T-helper 2 cell treated with Interferon-gamma antibody and Interleukin-4, amounts not matched to agents 5 μg/mL and 100 μg/mL, for 36 hours (primary cell): ENCODE results near the gene SOCS3.
A peak's percentile ranks its signal among the peaks of the same experiment; 100 is the strongest.

Experiments
- DNase-seq: peaks from one replicate; pipeline ENCODE4 v3.0.0; 2021; ENCODE audit warnings: low spot score
- H3K27ac Mint-ChIP-seq: one replicate; pipeline ENCODE4 v1.8.0; 2021; ENCODE audit warnings: mild to moderate bottlenecking, mixed read lengths
- H3K27me3 Mint-ChIP-seq: one replicate; pipeline ENCODE4 v1.8.0; 2021; ENCODE audit warnings: low read depth, mixed read lengths
- H3K36me3 Mint-ChIP-seq: one replicate; pipeline ENCODE4 v1.8.0; 2021; ENCODE audit warnings: low read depth, mixed read lengths
- H3K4me1 Mint-ChIP-seq: one replicate; pipeline ENCODE4 v1.8.0; 2021; ENCODE audit warnings: low read depth, mixed read lengths
- H3K4me3 Mint-ChIP-seq: one replicate; pipeline ENCODE4 v1.8.0; 2022; ENCODE audit warnings: mild to moderate bottlenecking, moderate library complexity, mixed read lengths
- H3K9me3 Mint-ChIP-seq: one replicate; pipeline ENCODE4 v1.8.0; 2021; ENCODE audit warnings: mixed read lengths

SOCS3 gene

GRCh38 chr17:78368348-78368747, 8.5 kb upstream of the SOCS3 start:
- H3K9me3 Mint-ChIP-seq: no peaks in the 10 kb centered on the region
- no peak overlapping the region for H3K27ac Mint-ChIP-seq
- DNase-seq: no peak
- no peak overlapping the region for H3K4me3 Mint-ChIP-seq
- peaks cover 7% of the 10 kb centered on the region for H3K4me1 Mint-ChIP-seq
- peaks cover 7% of the 10 kb centered on the region for H3K27me3 Mint-ChIP-seq
- no peaks in the 10 kb centered on the region for H3K36me3 Mint-ChIP-seq

DNA sequence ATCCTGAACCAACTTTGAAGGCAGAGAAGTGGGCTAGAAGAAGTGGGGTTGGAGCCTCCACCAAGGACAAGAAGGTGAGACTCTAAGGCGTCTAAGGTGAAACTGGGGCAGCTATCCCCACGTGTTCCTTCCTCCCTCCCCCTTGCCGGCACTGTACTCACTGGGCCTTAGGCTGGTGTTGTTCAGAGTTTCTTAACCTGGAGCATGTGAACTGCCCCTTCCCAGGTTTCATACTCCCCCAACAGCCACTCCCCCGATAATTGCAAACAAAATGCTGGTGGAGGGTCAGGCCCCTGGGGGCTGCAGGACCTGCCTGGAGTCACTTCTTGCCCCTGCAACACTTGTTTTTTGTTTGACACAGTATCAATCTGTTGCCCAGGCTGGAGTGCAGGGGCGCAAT, 7.3 kb upstream of the SOCS3 start:
- DNase-seq: no peak
- Mint-ChIP-seq H3K4me3 (no peak overlapping the region), H3K27ac (no peak overlapping the region), H3K4me1 (peaks cover 9% of the 10 kb centered on the region), H3K36me3 (no peaks in the 10 kb centered on the region), H3K9me3 (no peaks in the 10 kb centered on the region), H3K27me3 (peaks cover 11% of the 10 kb centered on the region)

DNA sequence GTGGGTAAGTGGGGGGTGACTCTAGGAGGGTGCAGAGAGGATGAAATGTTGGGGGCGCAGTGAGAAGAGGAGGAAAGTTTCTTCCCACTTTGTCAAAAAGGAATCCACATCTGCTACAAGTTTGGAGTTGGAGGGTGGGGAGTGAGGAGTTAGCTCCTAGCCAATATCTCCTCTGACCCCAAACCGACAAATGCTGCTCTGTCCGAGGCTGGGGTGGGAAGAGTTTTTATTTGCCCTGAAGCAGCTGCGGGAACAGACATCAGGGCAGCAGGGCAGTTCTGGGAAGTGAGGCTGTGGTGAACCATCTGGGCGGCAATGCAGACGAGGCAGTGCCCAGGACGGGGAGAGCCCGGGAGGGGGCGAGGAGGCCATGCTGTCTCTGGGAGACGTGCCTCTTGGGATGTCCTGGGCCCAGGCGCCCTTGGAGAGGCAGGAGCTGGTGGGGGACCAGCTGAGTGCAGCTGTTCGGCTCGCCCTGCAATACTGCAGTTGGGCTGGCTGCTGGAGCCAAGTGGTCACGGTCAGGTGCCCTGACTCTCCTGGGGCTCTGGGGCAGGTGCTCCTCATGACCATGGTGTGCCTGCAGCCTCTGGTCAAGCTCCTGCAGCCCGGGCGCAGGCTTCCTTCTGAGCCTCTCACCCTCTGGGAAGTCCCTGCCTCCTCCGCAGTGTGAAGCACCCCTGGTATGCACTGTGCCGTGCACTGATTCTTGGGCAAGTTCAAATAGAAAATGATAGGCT, 6.4 kb upstream of the SOCS3 start:
- Mint-ChIP-seq H3K36me3 (no peaks in the 10 kb centered on the region), H3K4me3 (no peak overlapping the region), H3K9me3 (no peaks in the 10 kb centered on the region), H3K4me1 (peaks cover 9% of the 10 kb centered on the region), H3K27me3 (peaks cover 11% of the 10 kb centered on the region), H3K27ac (no peak overlapping the region)
- no peak for DNase-seq

GRCh38 chr17:78365561-78366108, 5.8 kb upstream of the SOCS3 start:
- Mint-ChIP-seq H3K9me3 (no peaks in the 10 kb centered on the region), H3K27me3 (peaks cover 11% of the 10 kb centered on the region), H3K27ac (no peak overlapping the region), H3K36me3 (no peaks in the 10 kb centered on the region), H3K4me3 (no peak overlapping the region), H3K4me1 (peaks cover 12% of the 10 kb centered on the region)
- no peak for DNase-seq

DNA sequence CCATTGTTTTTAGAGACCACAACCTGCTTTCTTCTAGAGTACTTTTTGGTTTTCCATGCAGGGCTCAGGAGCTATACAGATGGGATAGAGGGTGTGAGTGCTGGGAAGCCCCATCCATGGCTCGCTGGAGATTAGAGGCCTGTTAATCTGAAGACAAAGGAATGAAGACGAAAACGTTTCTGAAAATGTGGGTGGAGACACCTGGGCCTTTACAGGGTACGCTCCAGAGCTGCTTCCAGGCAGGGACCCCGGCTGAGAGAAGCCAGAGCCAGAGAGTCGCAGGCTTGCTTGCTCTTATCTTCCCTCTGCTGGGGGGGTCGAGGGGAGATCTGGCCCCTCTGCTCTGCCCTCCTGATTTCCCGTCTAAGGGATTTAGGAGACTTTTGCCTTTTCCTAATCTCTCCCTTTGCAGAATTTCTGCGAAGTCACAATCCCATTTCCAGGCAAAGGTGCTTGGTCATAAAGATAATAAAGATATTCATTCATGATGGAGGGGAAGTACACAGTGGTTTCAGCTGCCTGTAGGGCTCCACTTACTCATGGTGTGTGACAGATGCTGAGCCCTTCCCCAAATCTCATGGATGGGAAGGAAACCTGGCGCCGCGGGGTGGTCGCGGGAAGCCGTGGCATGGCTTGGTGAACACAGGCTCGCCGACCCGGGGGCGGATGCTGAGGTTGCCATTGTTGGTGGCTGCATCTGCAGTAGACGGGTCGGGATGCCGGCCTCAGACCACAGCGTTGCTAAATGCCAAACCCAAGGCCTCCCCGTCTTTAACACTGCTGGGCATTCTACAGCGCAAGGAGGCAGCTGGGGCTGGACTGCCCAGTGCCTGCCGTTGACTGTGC, 4.8 kb upstream of the SOCS3 start:
- H3K9me3 Mint-ChIP-seq: no peaks in the 10 kb centered on the region
- no peaks in the 10 kb centered on the region for H3K36me3 Mint-ChIP-seq
- H3K4me3 Mint-ChIP-seq: no peak overlapping the region
- DNase-seq: no peak
- peaks cover 11% of the 10 kb centered on the region for H3K27me3 Mint-ChIP-seq
- H3K4me1 Mint-ChIP-seq: peaks cover 12% of the 10 kb centered on the region
- H3K27ac Mint-ChIP-seq: no peak overlapping the region

- H3K27ac Mint-ChIP-seq: no peak overlapping the region
- H3K4me3 Mint-ChIP-seq: no peak overlapping the region
- H3K27me3 Mint-ChIP-seq: peaks cover 11% of the 10 kb centered on the region
- H3K4me1 Mint-ChIP-seq: peaks cover 16% of the 10 kb centered on the region
- no peaks in the 10 kb centered on the region for H3K9me3 Mint-ChIP-seq
- H3K36me3 Mint-ChIP-seq: peaks cover 11% of the 10 kb centered on the region
- no peak for DNase-seq
These were observed 2.8 kb upstream of the SOCS3 start for GRCh38 chr17:78362671-78363070.

GRCh38 chr17:78362232-78362631, 2.4 kb upstream of the SOCS3 start:
- DNase-seq: no peak
- Mint-ChIP-seq H3K4me1 (peaks cover 20% of the 10 kb centered on the region), H3K9me3 (no peaks in the 10 kb centered on the region), H3K27me3 (peaks cover 11% of the 10 kb centered on the region), H3K27ac (no peak overlapping the region), H3K36me3 (peaks cover 15% of the 10 kb centered on the region), H3K4me3 (no peak overlapping the region)

GRCh38 chr17:78361225-78361701, 1.4 kb upstream of the SOCS3 start:
- peaks cover 27% of the 10 kb centered on the region for H3K4me1 Mint-ChIP-seq
- H3K4me3 Mint-ChIP-seq: no peak overlapping the region
- no peak for DNase-seq
- peaks cover 23% of the 10 kb centered on the region for H3K36me3 Mint-ChIP-seq
- peaks cover 11% of the 10 kb centered on the region for H3K27me3 Mint-ChIP-seq
- no peaks in the 10 kb centered on the region for H3K9me3 Mint-ChIP-seq
- peak overlapping the region; percentile 17 for H3K27ac Mint-ChIP-seq

DNA sequence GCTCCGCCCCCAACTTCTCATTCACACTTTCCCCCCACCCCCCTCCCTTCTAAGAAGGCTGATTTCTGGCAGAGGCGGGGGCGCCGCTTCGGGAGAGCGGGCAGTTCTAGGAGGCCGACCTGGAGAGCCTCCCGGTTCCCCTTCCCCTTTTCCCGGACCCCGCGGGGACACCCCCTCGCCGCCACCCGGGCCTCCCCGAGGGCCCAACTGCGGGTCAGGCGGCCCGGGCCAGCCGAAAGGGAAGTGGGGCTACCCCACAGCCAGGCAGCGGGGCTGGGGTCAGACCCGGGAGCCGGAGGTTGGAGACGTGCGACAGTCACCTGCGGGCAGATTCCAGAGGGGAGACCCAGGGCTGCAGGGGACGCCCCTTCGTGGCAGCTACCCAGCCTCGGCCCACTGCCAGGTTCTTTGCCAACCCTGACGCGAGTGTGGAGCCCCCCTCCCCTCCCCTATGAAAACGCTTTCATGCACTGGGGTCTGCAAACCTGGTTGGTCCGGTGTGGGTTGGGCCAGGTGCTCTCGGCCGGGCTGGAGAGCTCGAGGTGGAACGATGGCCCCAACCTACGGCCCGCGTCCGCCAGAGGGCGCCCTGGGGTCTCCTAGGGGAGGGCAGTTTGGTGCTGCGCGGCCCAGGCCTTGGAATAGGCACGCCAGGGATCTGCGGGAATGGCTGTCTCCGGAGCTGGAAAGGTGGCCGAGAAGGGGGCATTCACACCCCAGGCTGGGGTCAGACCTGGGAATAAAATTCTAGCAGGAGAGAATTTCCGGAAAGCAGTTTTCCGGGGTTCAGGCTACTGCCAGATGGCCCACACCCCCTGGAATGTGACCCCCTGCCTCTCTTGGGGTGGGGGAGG, 721 bp upstream of the SOCS3 start:
- Mint-ChIP-seq H3K9me3 (no peaks in the 10 kb centered on the region), H3K27me3 (peaks cover 11% of the 10 kb centered on the region), H3K4me1 (peaks cover 34% of the 10 kb centered on the region), H3K36me3 (peaks cover 26% of the 10 kb centered on the region), H3K4me3 (peak overlapping the region; percentile 87), H3K27ac (peak overlapping the region; percentile 88)
- peak; percentile 87 for DNase-seq

- no peak for DNase-seq
- Mint-ChIP-seq H3K27ac (peak overlapping the region; percentile 45), H3K27me3 (peaks cover 7% of the 10 kb centered on the region), H3K36me3 (peaks cover 29% of the 10 kb centered on the region), H3K4me1 (peaks cover 39% of the 10 kb centered on the region), H3K9me3 (no peaks in the 10 kb centered on the region), H3K4me3 (peak overlapping the region; percentile 82)
These were observed 418 bp downstream of the SOCS3 start for GRCh38 chr17:78359321-78359996.

GRCh38 chr17:78358538-78359320, 1.1 kb downstream of the SOCS3 start:
- Mint-ChIP-seq H3K27ac (peak overlapping the region; percentile 69), H3K27me3 (peaks cover 7% of the 10 kb centered on the region), H3K36me3 (peaks cover 29% of the 10 kb centered on the region), H3K4me3 (peak overlapping the region; percentile 87), H3K4me1 (peaks cover 43% of the 10 kb centered on the region), H3K9me3 (no peaks in the 10 kb centered on the region)
- DNase-seq: no peak

DNA sequence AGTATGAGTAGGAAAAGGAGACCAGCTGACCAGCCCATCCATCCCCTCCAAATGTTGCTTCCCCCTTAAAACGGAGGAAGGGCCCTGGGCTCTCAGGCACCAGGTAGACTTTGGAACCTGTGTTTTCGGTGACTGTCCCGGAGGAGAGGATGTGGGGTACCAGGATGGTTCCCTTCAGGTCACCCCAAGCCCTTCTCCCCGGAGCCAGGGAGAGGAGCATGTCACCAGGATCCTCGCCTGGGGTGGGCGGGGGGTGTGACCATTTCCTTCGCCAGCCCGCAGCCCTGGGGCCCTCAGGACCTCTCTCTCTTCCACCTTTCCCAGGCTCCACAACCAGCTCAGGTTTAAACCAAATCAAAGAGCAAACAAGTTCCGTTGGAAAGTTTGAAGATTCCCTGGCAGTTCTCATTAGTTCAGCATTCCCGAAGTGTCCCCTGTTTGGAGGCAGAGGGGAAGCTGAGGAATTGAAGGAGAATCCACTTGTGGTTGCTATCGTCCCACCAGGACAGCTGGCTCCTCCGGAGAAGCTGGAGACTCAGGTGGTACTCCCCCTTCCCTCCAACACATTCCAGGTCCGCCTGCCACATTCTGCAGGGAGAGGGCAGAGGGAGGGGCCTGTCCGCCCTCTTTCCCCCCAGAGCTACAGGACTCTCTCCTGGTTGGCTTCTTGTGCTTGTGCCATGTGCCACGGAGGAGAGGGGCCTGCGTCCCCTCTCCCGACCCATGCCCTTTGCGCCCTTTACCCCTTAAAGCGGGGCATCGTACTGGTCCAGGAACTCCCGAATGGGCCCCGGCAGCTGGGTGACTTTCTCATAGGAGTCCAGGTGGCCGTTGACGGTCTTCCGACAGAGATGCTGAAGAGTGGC, 2.0 kb downstream of the SOCS3 start:
- Mint-ChIP-seq H3K4me3 (peak overlapping the region; percentile 87), H3K27ac (peak overlapping the region; percentile 69), H3K4me1 (peaks cover 47% of the 10 kb centered on the region), H3K27me3 (peaks cover 4% of the 10 kb centered on the region), H3K36me3 (peaks cover 29% of the 10 kb centered on the region), H3K9me3 (no peaks in the 10 kb centered on the region)
- no peak for DNase-seq
